Stimulated activated CD4-positive, alpha-beta T cell treated with anti-CD3 and anti-CD28 coated beads, Interleukin-1b, Interleukin-23, amount 100 ng/mL, for 24 hours (primary cell): ENCODE measurements around the gene SRRM1.
"Not testable (repeated sequence)": the region's sequence is repeated elsewhere in the genome, so short reads cannot be mapped to it uniquely, and the experiment has no call there.

ENCODE experiments used
- DNase-seq, 4 experiments: peaks; one replicate each; pipeline ENCODE4 v3.0.0-alpha.2; 2020; ENCODE audit warnings: low read depth in 4 of 4, low spot score in 1 of 4

SRRM1 gene

GRCh38 chr1:24643363-24644099, 429 bp downstream of the SRRM1 start:
- DNase-seq: peak in 2 of 4 experiments; percentile 9 to 36

- DNase-seq: no peak
Measured at GRCh38 chr1:24644100-24644384, 940 bp downstream of the SRRM1 start.

- DNase-seq: no peak
Measured at GRCh38 chr1:24648919-24649318, 5.8 kb downstream of the SRRM1 start.

- DNase-seq: no peak
Measured at GRCh38 chr1:24652382-24652781, 9.3 kb downstream of the SRRM1 start.

- DNase-seq: no peak
Measured at GRCh38 chr1:24654010-24654409, 10.9 kb downstream of the SRRM1 start.

GRCh38 chr1:24656046-24656445, 12.9 kb downstream of the SRRM1 start:
- no peak for DNase-seq

GRCh38 chr1:24657781-24658180, 14.7 kb downstream of the SRRM1 start:
- no peak for DNase-seq

GRCh38 chr1:24659166-24659904, 16.2 kb downstream of the SRRM1 start:
- no peak for DNase-seq

- DNase-seq: no peak
Measured at GRCh38 chr1:24659993-24660665, 17.0 kb downstream of the SRRM1 start.

- DNase-seq: no peak
Measured at GRCh38 chr1:24664507-24665033, 21.5 kb downstream of the SRRM1 start.

GRCh38 chr1:24666794-24667193, 23.7 kb downstream of the SRRM1 start:
- DNase-seq: no peak

- DNase-seq: not testable (repeated sequence)
Measured at GRCh38 chr1:24671372-24671771, 28.3 kb downstream of the SRRM1 start.

GRCh38 chr1:24672686-24673085, 29.6 kb downstream of the SRRM1 start:
- not testable (repeated sequence) for DNase-seq

GRCh38 chr1:24673341-24673740, 30.2 kb downstream of the SRRM1 start:
- DNase-seq: no peak

GRCh38 chr1:24678421-24678820, 35.3 kb downstream of the SRRM1 start:
- not testable (repeated sequence) for DNase-seq

- DNase-seq: no peak
Measured at GRCh38 chr1:24679725-24680124, 36.6 kb downstream of the SRRM1 start.

GRCh38 chr1:24683713-24684162, 40.6 kb downstream of the SRRM1 start:
- DNase-seq: no peak

- no peak for DNase-seq
Measured at GRCh38 chr1:24688033-24688432, 44.9 kb downstream of the SRRM1 start.

GRCh38 chr1:24688621-24689195, 45.6 kb downstream of the SRRM1 start:
- peak; percentile 15 to 44 (median 30) for DNase-seq

GRCh38 chr1:24691051-24691450, 47.9 kb downstream of the SRRM1 start:
- no peak for DNase-seq

GRCh38 chr1:24692351-24692980, 49.4 kb downstream of the SRRM1 start:
- DNase-seq: no peak
